NCI-H2081 treated with DMSO at 0.1 percent for 48 hours (cell line): ENCODE measurements around the gene SQOR.
"Not testable (repeated sequence)": the region's sequence is repeated elsewhere in the genome, so short reads cannot be mapped to it uniquely, and the experiment has no call there.

Source experiments
- DNase-seq: peaks from one replicate; lab custom pipeline; 2025; lab: John Stamatoyannopoulos, UW

SQOR gene

DNA sequence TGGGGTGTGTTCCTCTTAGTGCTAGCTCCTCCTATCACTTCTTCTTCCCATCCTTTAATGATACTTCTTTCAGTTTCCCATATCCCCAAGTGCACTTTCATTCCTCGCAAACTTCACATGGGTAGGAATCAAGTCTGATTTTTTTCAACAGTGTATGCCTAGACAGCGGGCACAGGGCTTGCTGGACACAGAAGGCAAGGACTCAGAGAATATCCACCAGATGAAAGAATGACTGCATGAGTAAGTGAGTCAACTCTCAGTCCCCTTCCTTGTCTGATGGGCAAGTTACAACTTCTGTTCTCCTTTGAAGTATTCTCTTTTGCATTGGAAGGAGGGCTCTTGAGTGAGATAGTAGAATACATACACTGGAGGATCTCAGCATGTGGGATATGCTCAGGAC lies 3.1 kb upstream of the SQOR start:
- no peak for DNase-seq

DNA sequence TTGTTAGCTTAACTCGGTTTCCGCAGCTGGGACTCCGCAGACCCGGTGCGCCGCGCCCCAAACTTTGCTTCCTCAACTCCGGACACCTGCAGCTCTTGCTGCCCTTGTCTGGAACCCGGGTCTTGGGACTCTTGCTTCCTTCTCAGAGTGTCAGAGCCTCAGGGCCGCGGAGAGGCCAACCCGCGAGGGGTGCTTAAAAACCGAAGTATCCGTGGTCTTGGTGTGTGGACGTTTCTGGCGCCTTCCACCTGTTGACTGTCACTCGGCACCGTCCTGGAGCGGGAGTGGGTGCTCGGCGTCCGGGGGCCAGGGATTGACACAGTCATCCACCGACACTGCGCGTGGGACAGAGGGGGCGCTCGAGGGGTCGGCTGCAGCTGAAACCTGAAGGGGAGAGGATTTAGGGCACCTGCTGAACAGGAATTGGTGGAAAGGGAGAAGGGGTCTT lies 386 bp downstream of the SQOR start:
- no peak for DNase-seq

DNA sequence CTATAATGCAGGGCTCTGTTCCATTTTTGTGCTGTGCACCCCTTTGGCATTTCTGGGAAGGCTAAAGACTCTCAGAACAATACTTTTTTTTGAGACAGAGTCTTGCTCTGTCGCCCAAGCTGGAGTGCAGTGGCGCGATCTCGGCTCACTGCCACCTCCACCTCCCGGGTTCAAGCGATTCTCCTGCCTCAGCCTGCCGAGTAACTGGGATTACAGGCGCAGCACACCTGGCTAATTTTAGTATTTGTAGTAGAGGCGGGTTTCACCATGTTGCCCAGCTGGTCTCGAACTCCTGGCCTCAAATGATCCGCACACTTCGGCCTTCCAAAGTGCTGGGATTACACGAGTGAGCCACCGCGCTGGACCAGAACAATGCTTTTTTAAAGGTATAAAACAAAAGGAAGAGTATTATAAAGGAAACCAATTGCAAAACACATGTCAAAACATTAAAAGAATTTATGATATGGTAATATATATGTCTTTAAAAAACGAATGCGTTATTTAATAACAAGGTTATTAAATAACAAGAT lies 999 bp downstream of the SQOR start:
- DNase-seq: no peak

DNA sequence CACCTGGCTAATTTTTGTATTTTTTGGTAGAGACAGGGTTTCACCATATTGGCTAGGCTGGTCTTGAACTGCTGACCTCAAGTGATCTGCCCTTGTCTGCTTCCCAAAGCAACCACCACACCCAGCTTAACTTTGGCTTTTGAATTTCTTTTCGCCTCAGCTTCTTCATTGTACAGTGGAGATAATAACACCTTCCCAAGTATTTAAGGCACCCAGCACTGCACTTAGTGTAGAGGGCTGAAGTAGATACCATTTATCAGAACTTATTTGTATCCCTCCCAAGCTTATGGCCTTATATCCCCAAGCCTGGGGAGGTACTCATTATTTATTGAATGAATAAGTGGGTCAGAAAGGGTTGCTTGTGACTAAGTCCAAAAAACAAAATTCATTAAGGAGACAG lies 2.3 kb downstream of the SQOR start:
- no peak for DNase-seq

DNA sequence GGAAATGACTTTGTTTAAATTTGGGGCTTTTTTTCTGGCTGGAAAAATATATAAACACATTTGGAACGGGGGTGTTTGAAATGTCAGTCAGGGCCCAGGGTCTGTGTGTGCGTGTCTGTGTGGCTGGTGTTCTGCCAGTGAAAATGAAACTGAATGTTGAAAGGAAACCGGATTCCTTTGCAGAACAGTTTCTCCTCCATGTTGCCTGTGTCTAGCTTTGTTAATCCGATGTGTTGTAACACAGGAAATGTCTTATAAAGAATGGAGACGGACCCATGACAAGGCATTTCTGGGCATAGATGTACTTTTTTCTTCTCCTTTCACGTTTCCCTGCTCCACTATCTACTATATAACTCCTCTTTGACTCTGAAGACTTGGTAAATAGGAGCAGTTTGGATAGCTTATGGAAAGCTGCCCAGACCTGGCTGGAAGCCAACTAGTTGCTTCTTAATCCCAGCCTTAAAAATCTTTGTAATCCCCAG lies 2.8 kb downstream of the SQOR start:
- DNase-seq: no peak

DNA sequence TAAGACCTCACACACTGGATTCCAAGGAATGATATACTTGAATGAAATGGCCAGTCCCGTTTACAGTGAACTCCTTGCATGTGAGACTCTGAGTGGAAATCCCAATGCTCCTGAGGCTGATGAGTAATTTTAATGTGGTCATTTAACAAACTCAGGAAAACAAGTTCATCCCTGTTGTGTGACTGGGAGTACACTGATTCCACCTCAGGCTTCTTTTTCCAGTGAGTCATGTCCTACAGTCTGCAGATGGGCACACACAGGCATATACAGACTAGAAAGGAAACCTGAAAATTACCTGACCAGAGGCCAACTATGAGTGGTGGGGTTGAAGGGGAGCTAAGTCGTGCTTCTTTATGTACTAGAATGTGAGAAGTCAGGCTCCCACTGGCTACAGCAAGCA lies 5.8 kb downstream of the SQOR start:
- DNase-seq: no peak

DNA sequence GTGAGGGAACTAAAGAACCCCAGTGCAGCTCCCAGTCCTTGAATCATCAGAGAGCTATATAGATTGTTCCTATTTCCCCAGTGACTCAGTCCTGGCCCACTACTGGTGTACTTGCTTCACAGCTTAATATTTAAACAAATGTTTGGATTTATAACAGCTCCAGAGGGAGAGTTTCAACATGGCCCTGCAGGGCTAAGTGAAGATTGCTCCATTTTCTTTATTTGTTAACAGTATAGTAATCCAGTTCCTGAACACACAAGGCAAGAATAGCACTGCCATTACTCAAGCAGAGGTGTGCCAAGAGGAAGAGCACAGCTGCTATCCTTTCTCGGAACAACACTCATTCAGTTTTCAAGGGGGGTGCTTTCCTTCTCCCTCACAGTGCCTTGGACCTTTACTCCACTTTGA lies 6.5 kb downstream of the SQOR start:
- no peak for DNase-seq

DNA sequence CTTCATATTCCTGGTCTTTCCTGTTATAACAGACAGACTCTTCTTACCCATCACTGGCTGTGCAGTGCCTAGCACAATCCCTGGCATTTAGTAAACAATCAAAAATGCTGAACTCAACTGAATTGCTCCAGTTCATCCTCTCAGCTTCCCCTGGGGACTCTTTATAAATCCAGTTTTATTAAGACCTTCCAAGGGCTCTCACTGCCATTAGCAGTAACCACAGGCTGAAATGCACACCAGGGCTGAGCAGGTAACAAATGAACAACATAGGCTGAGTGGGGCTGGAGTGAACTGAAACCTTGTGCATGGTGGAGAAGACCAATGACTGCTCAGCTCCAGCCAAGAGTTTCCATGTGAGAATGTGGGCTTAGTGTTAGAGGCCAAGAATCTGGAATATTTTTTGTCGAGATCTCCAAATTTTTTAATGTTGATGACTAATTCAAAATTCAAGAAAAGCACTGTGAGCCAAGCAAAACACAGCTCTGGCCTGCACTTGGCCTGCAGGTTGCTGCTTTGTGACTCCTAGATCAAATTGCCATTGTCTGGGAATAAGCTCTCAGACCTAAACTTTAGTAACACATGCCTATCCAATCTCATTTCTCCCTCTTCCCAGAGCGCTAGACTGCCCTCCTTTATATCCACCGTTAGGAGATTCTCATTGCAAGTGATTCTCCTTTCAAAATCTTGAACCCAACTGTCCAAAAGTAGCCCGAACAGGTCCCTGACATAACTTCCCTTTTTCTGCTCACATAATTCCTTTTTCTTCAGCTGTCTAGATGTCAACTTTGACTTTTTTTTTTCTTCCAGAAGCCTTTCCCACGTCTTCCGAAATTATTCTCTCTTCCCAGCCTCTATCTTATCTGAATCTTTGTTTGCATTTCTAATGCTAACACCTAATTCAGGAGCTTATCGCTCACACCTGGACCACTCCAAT lies 7.4 kb downstream of the SQOR start:
- no peak for DNase-seq

DNA sequence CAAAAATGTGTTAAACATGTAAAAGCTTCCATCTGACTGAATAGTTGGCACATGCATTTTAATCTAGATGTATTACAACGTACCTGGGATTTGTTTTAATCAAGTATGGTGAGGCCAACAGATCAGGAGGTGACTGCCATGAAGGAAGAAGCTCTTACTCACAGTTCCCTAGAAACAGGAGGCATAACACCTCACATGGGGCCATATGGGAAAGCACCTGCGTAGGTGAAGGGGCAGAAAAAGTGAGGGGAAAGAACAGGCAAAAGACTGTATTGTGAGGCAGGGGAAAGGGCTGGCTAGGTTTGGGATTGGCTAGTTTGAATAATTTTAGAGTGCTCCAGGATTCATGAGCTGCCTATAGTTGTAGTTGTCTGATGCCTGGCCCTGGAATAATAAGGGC lies 9.6 kb downstream of the SQOR start:
- no peak for DNase-seq

DNA sequence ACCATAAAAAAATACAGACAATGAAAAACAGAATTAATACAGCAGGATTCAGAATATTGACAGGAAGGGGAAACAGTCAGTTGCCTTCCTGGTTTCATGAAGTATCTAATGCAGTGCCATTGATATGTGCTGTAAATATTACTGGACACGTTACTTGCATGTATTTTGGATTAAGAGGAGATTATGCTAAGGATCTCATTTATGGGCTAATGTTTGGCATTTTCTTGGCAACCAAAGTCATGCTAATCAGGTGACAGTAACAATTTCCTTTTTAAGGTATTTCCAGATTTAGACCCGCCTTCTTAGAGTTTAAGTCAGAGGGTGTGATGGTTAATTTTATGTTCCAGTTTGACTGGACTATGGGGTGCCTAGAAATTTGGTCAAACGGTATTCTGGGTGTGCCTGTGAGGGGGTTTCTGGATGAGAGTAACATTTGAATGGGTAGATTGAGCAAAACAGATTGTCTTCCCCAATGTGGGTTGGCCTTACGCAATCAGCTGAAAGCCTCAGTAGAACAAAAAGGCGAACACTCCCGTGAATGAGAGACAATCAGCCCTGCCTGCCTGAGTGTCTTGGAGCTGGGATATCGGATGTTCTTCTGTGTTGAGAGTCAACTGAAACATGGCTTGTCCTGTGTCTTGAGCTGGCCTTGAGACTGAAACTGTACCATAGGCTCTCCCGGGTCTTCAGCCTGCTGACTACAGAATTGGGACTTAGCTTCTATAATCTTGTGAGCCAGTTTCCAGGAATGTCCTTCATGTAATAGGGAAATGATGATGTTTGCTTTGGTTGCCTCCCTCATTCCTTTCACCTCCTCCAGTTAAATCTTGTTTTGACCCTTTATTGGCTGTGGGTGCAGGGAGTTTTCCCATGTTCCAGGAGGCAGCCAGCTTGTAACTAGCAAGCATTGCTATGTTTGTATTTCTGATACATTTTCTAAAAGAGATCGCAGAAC lies 10.5 kb downstream of the SQOR start:
- no peak for DNase-seq

DNA sequence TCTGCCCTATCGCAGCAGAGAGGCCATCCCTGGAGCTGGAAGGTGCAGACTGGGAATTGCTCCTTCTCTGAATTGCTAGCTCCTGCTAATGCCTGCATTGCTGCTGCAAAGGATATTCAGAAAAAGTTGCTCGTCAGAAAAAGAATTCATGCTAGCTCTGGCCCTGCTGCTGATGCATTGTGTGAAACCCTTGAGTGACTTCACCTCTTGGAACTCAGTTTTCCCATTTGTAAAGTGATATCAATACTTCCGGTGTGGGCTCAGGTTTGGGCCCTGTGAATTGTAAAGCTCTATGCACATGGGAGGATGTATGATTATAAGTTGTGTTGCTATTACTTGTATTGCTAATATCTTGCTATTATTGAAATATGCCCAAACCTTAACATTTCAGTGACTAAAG lies 11.4 kb downstream of the SQOR start:
- DNase-seq: no peak

DNA sequence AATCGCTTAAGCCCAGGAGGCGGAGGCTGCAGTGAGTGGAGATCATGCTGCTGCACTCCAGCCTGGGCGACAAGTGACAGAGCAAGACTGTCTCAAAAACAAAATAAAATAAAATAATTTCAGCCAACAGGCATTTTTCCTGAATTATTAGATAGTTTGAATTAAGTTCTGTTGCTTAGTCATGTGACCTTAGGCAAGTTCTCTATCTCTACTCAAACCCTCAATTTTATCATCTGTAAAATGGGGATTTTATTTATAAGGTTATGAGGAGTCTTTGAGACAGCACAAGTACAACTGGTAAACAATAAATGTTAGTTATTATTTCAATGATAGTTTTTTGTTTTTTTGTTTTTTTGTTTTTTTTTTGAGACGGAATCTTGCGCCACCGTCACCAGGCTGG lies 13.0 kb downstream of the SQOR start:
- DNase-seq: no peak

DNA sequence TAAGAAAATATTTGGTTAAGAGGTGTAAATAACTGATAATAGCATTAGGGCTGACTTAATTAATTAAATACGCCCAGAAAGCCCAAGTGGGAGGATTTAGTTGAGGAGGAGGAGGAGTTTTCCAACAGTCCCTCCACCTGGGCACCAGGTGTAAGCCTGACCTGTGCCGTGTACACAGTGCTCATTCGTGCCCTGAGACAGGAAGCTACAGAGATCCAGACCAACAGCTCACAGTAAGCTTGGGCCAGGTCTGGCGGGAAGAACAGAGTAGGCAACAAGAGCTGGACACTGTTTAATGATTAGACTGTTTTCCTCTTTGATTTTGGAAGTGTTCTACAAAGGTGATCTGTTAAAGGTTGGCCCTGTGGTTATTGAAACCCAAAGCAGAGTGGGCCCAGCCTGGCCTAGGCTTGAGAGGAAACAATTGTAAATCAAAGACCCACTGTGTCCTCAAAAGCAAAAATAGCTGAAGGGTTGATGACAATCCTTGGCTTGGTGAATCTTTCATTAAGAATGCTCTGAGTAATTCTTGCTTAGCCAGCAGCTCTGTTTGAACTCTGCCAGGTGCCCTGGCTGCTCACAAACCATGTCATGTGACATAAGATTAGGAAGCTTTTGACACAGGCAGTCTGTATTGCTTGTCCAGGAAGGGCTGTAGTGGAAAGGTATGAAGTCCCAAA lies 13.8 kb downstream of the SQOR start:
- DNase-seq: no peak

DNA sequence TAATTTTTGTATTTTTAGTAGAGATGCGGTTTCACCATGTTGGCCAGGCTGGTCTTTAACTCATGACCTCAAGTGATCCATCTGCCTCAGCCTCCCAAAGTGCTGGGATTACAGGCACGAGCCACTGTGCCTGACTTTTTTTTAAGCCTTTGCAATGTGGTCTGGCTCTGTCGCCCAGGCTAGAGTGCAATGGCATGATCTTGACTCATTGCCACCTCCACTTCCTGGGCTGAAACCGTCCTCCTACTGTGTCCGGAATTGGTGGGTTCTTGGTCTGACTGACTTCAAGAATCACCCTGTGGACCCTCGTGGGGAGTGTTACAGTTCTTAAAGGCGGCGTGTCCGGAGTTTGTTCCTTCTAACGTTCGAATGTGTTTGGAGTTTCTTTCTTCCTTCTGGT lies 15.2 kb downstream of the SQOR start:
- DNase-seq: not testable (repeated sequence)

DNA sequence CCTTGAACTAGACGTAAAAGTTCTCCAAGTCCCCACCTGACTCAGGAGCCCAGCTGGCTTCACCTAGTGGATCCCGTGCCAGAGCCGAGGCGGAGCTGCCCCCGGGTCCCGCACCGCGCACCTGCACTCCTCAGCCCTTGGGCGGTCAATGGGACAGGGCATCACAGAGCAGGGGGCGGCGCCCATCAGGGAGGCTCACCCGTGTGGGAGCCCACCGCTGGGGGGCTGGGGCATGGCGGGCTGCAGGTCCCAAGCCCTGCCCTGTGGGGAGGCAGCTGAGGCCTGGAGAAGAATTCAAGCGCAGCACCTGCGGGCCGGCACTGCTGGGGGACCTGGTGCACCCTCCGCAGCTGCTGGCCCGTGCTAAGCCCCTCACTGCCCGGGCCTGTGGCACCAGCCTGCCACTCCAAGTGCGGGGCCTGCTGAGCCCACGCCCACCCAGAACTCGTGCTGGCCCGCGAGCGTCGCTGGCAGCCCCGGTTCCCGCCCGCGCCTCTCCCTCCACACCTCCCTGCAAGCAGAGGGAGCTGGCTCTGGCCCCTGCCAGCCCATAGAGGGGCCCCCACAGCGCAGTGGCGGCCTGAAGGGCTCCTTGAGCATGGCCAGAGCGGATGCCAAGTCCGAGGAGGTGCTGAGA lies 16.2 kb downstream of the SQOR start:
- DNase-seq: no peak

DNA sequence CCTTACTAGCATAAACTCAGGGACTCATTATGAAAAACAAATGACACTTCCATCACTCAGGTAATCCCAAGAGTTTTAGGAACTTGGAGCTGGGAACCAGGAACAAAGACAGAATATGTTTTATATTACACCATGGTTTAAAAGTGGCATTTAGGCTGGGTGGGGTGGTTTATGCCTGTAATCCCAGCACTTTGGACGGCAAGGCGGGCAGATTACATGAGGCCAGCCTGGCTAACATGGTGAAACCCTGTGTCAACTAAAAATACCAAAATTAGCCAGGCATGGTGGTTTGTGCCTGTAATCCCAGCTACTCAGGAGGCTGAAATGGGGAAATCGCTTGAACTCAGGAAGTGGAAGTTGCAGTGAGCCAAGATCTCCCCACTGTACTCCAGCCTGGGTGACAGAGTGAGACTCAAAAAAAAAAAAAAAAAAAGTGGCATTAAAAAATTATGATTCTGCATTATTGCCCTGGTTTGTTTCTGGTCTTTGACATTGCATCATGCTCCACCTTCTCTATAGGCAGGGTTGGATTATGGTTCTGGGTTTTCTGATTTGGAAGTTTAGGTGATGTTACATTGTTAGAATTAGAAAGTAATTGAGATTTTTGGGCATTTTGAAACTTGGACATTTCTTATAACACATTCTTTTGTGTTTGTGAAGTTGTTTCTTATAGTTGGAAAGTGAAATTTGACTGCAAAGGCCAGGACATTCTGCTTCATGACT lies 19.0 kb downstream of the SQOR start:
- no peak for DNase-seq

DNA sequence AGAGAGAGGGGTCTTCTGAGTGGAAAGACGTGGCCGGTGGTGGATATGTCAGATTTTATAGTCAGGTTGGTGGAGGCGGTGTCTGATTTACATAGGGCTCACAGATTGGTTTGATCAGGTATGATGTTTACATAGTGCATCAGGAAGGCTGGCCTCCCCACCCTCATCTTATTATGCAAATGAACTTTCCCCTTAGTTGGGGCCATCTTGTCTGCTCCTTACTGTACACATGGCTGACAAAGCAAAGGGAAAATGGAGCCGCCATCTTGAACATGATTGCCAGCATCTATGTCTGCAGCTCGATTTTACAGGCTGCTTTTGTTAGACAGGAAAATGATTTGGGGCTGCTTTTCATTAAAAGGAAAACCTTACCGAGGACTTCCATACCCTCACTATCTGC lies 19.9 kb downstream of the SQOR start:
- DNase-seq: no peak

DNA sequence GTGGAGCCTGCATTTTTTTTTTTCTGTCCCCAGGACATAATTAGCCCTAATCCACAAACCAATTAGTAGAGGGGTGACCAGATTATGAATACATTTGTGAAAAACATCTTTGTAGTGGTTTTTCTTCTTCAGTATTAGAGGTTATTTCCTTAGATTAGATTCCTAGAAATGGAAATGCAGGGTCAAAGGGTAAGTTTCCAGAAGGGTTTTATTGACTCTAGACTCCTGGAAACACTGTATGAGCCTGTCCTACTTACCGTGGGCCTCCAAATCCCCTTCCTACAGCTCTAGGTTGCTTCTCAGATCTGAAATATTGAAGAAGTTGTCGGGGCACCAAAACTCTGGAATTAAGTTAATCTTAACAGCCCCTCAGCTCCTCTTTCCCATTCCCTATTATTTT lies 22.4 kb downstream of the SQOR start:
- DNase-seq: no peak

DNA sequence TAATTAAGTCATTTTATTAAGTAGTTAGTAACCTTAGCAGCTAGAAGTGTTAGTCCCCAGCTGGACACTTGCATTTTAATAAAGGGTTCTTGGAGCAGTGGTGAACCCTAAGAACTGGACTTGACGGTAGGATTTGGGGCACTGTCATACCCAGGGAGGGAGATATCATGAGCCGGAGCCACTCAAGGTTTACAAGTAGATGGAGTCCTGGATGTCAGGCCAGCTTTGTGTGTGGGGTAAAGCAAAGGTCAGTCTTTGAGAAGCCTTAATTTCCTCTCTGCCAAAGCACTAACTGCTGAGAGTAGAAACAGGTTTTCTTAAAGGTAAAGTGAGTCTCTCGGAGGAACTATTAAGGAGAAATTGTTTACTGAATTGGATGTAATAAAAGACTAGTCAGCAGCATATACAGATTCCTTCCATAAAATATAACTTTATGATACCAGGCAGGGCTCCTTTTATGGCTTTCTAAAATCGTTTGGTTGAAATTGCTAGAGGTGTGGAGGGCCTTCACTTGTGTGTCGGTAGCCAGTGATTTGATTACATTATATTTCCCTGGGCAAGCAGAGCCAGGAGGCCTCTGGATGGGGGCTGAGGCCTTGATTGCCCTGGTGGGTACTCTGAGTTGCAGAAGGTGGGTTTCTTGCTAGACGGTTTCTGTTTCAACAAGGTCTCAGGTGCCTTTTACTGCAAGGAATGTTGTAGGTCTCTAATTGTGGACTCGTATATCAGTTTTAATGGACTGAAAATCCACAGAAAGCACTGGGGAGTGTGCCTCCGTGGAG lies 23.1 kb downstream of the SQOR start:
- no peak for DNase-seq
